ENCODE data around the gene MLH3. TPM values are rescaled to one million over a fixed set of nuclear protein-coding genes. Genes with fewer than 3 reads are reported as not detected.

The MLH3 gene
- total RNA-seq, 1 donor from 2014 or later = 18.2 TPM

- Histone ChIP-seq H3K27me3 (ENCODE audit: low read depth) (no peaks in the 10 kb centered on the region), H3K36me3 (no peaks in the 10 kb centered on the region), H3K4me3 (no peak overlapping the region), H3K27ac (replicated peaks) (peak overlapping the region; percentile 79), H3K9me3 (replicated peaks) (no peaks in the 10 kb centered on the region), H3K4me1 (peaks cover 43% of the 10 kb centered on the region)
- peak; percentile 73 for DNase-seq
- TF ChIP-seq CTCF (IDR thresholded peaks at IDR 0.05; ENCODE audit: borderline replicate concordance) = no peak
- intact Hi-C loops (cut with micrococcal nuclease) = no loop called here
Measured at GRCh38 chr14:74974364-74975058, 76.8 kb downstream of the MLH3 start.

- peak overlapping the region; percentile 79 for H3K27ac ChIP-seq (replicated peaks)
- H3K4me3 ChIP-seq = no peak overlapping the region
- DNase-seq = no peak
Measured at GRCh38 chr14:74973905-74974363, 77.3 kb downstream of the MLH3 start.

GRCh38 chr14:74973003-74973653 is 78.1 kb downstream of the MLH3 start:
- no peak overlapping the region for H3K4me3 ChIP-seq
- no peaks in the 10 kb centered on the region for H3K36me3 ChIP-seq
- intact Hi-C loops (cut with micrococcal nuclease) = no loop called here
- H3K9me3 ChIP-seq (replicated peaks) = no peaks in the 10 kb centered on the region
- TF ChIP-seq CTCF (IDR thresholded peaks at IDR 0.05; ENCODE audit: borderline replicate concordance) = no peak
- H3K27me3 ChIP-seq (ENCODE audit: low read depth) = no peaks in the 10 kb centered on the region
- peak; percentile 78 for DNase-seq
- H3K27ac ChIP-seq (replicated peaks) = peak overlapping the region; percentile 79
- H3K4me1 ChIP-seq = peaks cover 37% of the 10 kb centered on the region

More at GRCh38 chr14:74973905-74974363, 77.3 kb downstream of the MLH3 start:
- Histone ChIP-seq H3K36me3 (no peaks in the 10 kb centered on the region), H3K9me3 (replicated peaks) (no peaks in the 10 kb centered on the region), H3K4me1 (peaks cover 42% of the 10 kb centered on the region), H3K27me3 (ENCODE audit: low read depth) (no peaks in the 10 kb centered on the region)
- intact Hi-C loops (cut with micrococcal nuclease) = no loop called here
- TF ChIP-seq CTCF (IDR thresholded peaks at IDR 0.05; ENCODE audit: borderline replicate concordance) = no peak

GRCh38 chr14:74968811-74969210 is 82.5 kb downstream of the MLH3 start:
- no peak overlapping the region for H3K4me3 ChIP-seq
- no peaks in the 10 kb centered on the region for H3K27me3 ChIP-seq (ENCODE audit: low read depth)
- H3K9me3 ChIP-seq (replicated peaks) = no peaks in the 10 kb centered on the region
- no peak for DNase-seq
- H3K36me3 ChIP-seq = no peaks in the 10 kb centered on the region
- no peak overlapping the region for H3K27ac ChIP-seq (replicated peaks)
- peaks cover 38% of the 10 kb centered on the region for H3K4me1 ChIP-seq
- intact Hi-C loops (cut with micrococcal nuclease) = no loop called here
- TF ChIP-seq CTCF (IDR thresholded peaks at IDR 0.05; ENCODE audit: borderline replicate concordance) = no peak

GRCh38 chr14:74965486-74966153 is 85.6 kb downstream of the MLH3 start:
- intact Hi-C loops (cut with micrococcal nuclease) = no loop called here
- Histone ChIP-seq H3K4me3 (no peak overlapping the region), H3K4me1 (peaks cover 32% of the 10 kb centered on the region), H3K9me3 (replicated peaks) (no peaks in the 10 kb centered on the region), H3K36me3 (no peaks in the 10 kb centered on the region), H3K27ac (replicated peaks) (peak overlapping the region; percentile 52), H3K27me3 (ENCODE audit: low read depth) (no peaks in the 10 kb centered on the region)
- TF ChIP-seq CTCF (IDR thresholded peaks at IDR 0.05; ENCODE audit: borderline replicate concordance) = no peak
- DNase-seq = no peak
